ENCODE results near the gene MRPS16. TPM values are rescaled to one million over a fixed set of nuclear protein-coding genes. Genes with fewer than 3 reads are reported as not detected.

Gene MRPS16
- total and polyA plus RNA-seq, 7 experiments from 2014 or later = 29.6 to 104 (median 53.5) TPM

- ATAC-seq (no peak), DNase-seq (peak in 2 of 9 donors; percentile 18 to 20)
- peaks cover 16 to 45% (median 33%) of the 10 kb centered on the region in 7 donors for H3K4me1 Mint-ChIP-seq
- H3K27me3 Mint-ChIP-seq = peaks cover 0 to 2% (median 0%) of the 10 kb centered on the region in 5 donors
- H3K9me3 ChIP-seq (ENCODE audit: control insufficient read depth in 2 of 3, low read length in 3 of 3) = no peaks in the 10 kb centered on the region
- peaks cover 15 to 22% of the 10 kb centered on the region in 2 donors for H3K4me1 ChIP-seq (ENCODE audit: control insufficient read depth in 2 of 2, insufficient read depth in 2 of 2, low read length in 2 of 2)
- peak overlapping the region; percentile 95 to 100 (median 99) for H3K4me3 Mint-ChIP-seq
- H3K36me3 Mint-ChIP-seq = peaks cover 0 to 20% (median 5%) of the 10 kb centered on the region in 5 donors
- intact Hi-C loops (cut with micrococcal nuclease) = loop anchor here (2.0 to 5.0 kb wide), 4 partner anchors 106 to 924 kb away; partner anchors contain the start of genes CFAP70 (in 1 of the 2) and NUDT13 (in 1 of the 2)
- no peaks in the 10 kb centered on the region for H3K36me3 ChIP-seq (ENCODE audit: control insufficient read depth in 2 of 3, insufficient read depth in 3 of 3, low read length in 3 of 3)
- H3K27ac ChIP-seq (ENCODE audit: low read depth, low read length) = peak overlapping the region; percentile 92
- H3K27ac Mint-ChIP-seq = peak overlapping the region; percentile 91 to 97 (median 94)
- ChIA-PET CTCF (interaction anchor here (0.6 to 1.3 kb wide), 2 partner anchors 11 to 1418 kb away, joined by 4 read pairs; no protein-coding TSS in a partner anchor), POLR2A (interaction anchor here (0.7 to 2.0 kb wide), 10 partner anchors 19 to 519 kb away, joined by 3 to 8 read pairs (median 4); partner anchors contain the start of gene CFAP70)
- H3K9me3 Mint-ChIP-seq = peaks cover 0 to 3% (median 0%) of the 10 kb centered on the region in 11 donors
- H3K4me3 ChIP-seq (ENCODE audit: low read length) = peak overlapping the region; percentile 94
- no peaks in the 10 kb centered on the region for H3K27me3 ChIP-seq (ENCODE audit: control insufficient read depth in 2 of 2, insufficient read depth in 2 of 2, low read length in 2 of 2)
Observed at GRCh38 chr10:73253225-73253555, 746 bp upstream of the MRPS16 start.

GRCh38 chr10:73251683-73252444 is 580 bp downstream of the MRPS16 start:
- intact Hi-C loops (cut with micrococcal nuclease) = loop anchor here (1.0 to 5.0 kb wide), 13 partner anchors 8 to 925 kb away; partner anchors contain the start of genes ANXA7 (in 2 of the 2), CFAP70 (in 2 of the 2), ECD (in 2 of the 2) and FAM149B1 (in 2 of the 2)
- H3K27ac Mint-ChIP-seq = peak overlapping the region; percentile 91 to 97 (median 94)
- H3K27me3 Mint-ChIP-seq = peaks cover 0 to 2% (median 0%) of the 10 kb centered on the region in 5 donors
- no peaks in the 10 kb centered on the region for H3K27me3 ChIP-seq (ENCODE audit: control insufficient read depth in 2 of 2, insufficient read depth in 2 of 2, low read length in 2 of 2)
- peaks cover 20 to 58% (median 44%) of the 10 kb centered on the region in 7 donors for H3K4me1 Mint-ChIP-seq
- DNase-seq (peak in 2 of 9 donors; percentile 0 to 27), ATAC-seq (peak; percentile 65)
- H3K4me3 Mint-ChIP-seq = peak overlapping the region; percentile 95 to 100 (median 99)
- peak overlapping the region; percentile 92 for H3K27ac ChIP-seq (ENCODE audit: low read depth, low read length)
- no peaks in the 10 kb centered on the region for H3K36me3 ChIP-seq (ENCODE audit: control insufficient read depth in 2 of 3, insufficient read depth in 3 of 3, low read length in 3 of 3)
- H3K4me1 ChIP-seq (ENCODE audit: control insufficient read depth in 2 of 2, insufficient read depth in 2 of 2, low read length in 2 of 2) = peaks cover 19 to 30% of the 10 kb centered on the region in 2 donors
- H3K36me3 Mint-ChIP-seq = peaks cover 0 to 20% (median 5%) of the 10 kb centered on the region in 5 donors
- H3K9me3 Mint-ChIP-seq = peaks cover 0 to 3% (median 0%) of the 10 kb centered on the region in 11 donors
- CTCF ChIA-PET = no interaction called here
- H3K9me3 ChIP-seq (ENCODE audit: control insufficient read depth in 2 of 3, low read length in 3 of 3) = no peaks in the 10 kb centered on the region
- peak overlapping the region; percentile 94 for H3K4me3 ChIP-seq (ENCODE audit: low read length)
- POLR2A ChIA-PET = interaction anchor here (0.6 to 2.0 kb wide), 16 partner anchors 18 to 1906 kb away, joined by 3 to 9 read pairs (median 3); partner anchors contain the start of gene CFAP70

GRCh38 chr10:73248259-73248724 is 4.2 kb downstream of the MRPS16 start:
- POLR2A ChIA-PET = interaction anchor here (0.6 to 1.9 kb wide), 4 partner anchors 12 to 1529 kb away, joined by 3 to 6 read pairs (median 4); no protein-coding TSS in a partner anchor
- DNase-seq (no peak), ATAC-seq (no peak)
- CTCF ChIA-PET = interaction anchor here (0.6 kb wide), 1 partner anchor 123 kb away, joined by 3 read pairs; no protein-coding TSS in a partner anchor
- peaks cover 8 to 42% (median 15%) of the 10 kb centered on the region in 5 donors for H3K36me3 Mint-ChIP-seq
- H3K27ac Mint-ChIP-seq = peak overlapping the region; percentile 82 to 98 (median 94)
- Histone ChIP-seq H3K4me3 (ENCODE audit: low read length) (no peak overlapping the region), H3K4me1 (ENCODE audit: control insufficient read depth in 2 of 2, insufficient read depth in 2 of 2, low read length in 2 of 2) (peaks cover 30 to 44% of the 10 kb centered on the region in 2 donors), H3K27ac (ENCODE audit: low read depth, low read length) (peak overlapping the region; percentile 86), H3K9me3 (ENCODE audit: control insufficient read depth in 2 of 3, low read length in 3 of 3) (no peaks in the 10 kb centered on the region), H3K36me3 (ENCODE audit: control insufficient read depth in 2 of 3, insufficient read depth in 3 of 3, low read length in 3 of 3) (peaks cover 5 to 10% (median 9%) of the 10 kb centered on the region in 3 experiments), H3K27me3 (ENCODE audit: control insufficient read depth in 2 of 2, insufficient read depth in 2 of 2, low read length in 2 of 2) (no peaks in the 10 kb centered on the region)
- H3K27me3 Mint-ChIP-seq = peaks cover 0 to 2% (median 0%) of the 10 kb centered on the region in 5 donors
- H3K4me3 Mint-ChIP-seq = peak overlapping the region in 8 of 10 donors; percentile 49 to 98 (median 76)
- H3K9me3 Mint-ChIP-seq = peaks cover 0 to 3% (median 0%) of the 10 kb centered on the region in 11 donors
- intact Hi-C loops (cut with micrococcal nuclease) = loop anchor here (5.0 to 10.0 kb wide), 3 partner anchors 494 to 927 kb away; partner anchors contain the start of genes MCU (in 1 of the 2) and SEC24C (in 1 of the 2)
- H3K4me1 Mint-ChIP-seq = peaks cover 34 to 78% (median 67%) of the 10 kb centered on the region in 7 donors

DNA sequence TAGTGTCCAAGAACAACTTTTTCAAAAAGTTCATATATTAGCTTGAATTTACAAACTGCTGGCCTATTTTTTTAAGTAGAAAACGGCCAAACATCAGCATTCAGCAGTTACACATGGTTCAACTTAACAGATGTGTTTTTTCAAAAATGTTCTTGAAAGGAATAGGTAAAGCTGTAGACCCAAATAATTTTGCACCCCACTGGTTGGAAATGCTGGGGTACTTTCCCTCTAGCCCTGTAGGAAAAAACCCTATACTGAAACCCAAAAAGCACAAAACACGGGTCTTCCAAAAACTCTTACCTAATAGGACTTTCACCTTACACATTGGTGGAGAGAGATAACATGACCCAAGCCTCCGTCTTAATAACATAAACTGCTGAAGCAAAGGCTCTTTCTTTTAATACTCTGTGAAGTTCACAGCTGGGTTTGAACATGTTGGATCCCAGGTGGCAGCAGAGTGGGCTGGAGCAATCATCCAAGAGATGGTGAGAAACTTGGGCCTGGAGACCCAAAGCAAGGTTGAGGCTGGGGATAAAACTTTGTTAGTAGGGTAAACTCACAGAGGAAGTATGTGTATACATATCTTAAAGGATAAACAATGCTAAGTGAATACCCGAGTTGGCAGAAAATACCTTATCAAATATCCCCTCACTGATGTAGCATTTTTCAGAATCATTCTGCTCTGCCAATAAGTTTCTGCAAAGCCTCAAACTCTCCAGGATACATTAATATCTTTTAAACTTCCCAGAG is 4.8 kb downstream of the MRPS16 start:
- Mint-ChIP-seq H3K4me3 (peak overlapping the region; percentile 92 to 100 (median 97)), H3K9me3 (peaks cover 0 to 2% (median 0%) of the 10 kb centered on the region in 11 donors), H3K27me3 (peaks cover 0 to 2% (median 0%) of the 10 kb centered on the region in 5 donors), H3K27ac (peak overlapping the region; percentile 91 to 98 (median 96)), H3K4me1 (peaks cover 31 to 72% (median 62%) of the 10 kb centered on the region in 7 donors), H3K36me3 (peaks cover 8 to 46% (median 16%) of the 10 kb centered on the region in 5 donors)
- DNase-seq (peak in 1 of 9 donors; percentile 21), ATAC-seq (no peak)
- Histone ChIP-seq H3K4me3 (ENCODE audit: low read length) (peak overlapping the region; percentile 71), H3K27ac (ENCODE audit: low read depth, low read length) (peak overlapping the region; percentile 86), H3K36me3 (ENCODE audit: control insufficient read depth in 2 of 3, insufficient read depth in 3 of 3, low read length in 3 of 3) (peaks cover 8 to 11% (median 9%) of the 10 kb centered on the region in 3 experiments), H3K9me3 (ENCODE audit: control insufficient read depth in 2 of 3, low read length in 3 of 3) (no peaks in the 10 kb centered on the region), H3K27me3 (ENCODE audit: control insufficient read depth in 2 of 2, insufficient read depth in 2 of 2, low read length in 2 of 2) (no peaks in the 10 kb centered on the region), H3K4me1 (ENCODE audit: control insufficient read depth in 2 of 2, insufficient read depth in 2 of 2, low read length in 2 of 2) (peaks cover 28 to 40% of the 10 kb centered on the region in 2 donors)
- ChIA-PET POLR2A (interaction anchor here (0.6 to 2.6 kb wide), 14 partner anchors 8 to 530 kb away, joined by 3 to 13 read pairs (median 3); partner anchors contain the start of gene CFAP70), CTCF (interaction anchor here (0.5 to 0.8 kb wide), 2 partner anchors 84 to 152 kb away, joined by 3 read pairs; no protein-coding TSS in a partner anchor)
- intact Hi-C loops (cut with micrococcal nuclease) = loop anchor here (1.0 to 10.0 kb wide), 12 partner anchors 79 to 927 kb away; partner anchors contain the start of genes P4HA1 (in 2 of the 2), SEC24C (in 2 of the 2), CFAP70 (in 1 of the 2) and ECD (in 1 of the 2)

DNA sequence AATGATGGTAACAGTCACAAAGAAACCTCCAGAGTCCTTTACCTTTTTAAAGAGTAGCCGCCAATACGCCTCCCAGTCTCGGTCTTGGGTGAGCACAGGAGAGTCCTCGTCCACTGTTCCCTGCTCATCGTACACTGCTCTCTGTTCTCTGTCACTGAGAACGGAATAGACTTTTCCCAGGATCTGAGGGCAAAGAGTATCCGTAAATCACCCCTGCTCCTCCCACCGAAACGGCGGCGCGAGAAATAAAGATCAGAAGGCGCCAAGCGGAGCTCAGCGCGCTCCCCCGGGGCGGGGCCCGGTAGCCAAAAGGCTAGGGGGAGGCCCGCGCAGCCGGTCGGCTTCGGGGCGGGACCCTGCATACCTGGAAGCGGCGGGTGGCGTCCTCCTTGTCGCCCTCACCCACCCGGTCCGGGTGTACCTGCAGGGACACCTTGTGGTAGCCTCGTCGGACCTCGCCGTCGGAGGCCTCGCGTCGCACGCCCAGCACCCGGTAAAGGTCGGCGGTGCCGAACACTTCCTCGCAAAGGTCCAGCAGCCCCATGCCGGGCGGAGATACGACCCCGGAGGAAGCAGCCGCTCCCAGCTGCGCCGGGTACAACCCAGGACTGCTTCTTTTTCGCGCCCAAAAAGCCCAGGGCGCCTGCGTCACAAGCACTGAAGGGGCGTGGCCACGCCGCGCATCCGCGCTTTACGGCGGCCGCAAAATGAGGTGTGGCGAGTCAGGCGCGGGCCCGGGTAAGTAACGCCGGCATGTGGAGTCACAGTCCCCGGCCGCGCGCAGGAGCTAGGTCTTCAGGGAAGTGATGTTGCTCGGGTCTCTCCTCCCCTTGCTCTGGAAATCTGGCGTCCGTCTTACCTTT is 5.6 kb downstream of the MRPS16 start, which contains the start of gene DNAJC9:
TSS of gene DNAJC9 (minus strand) at position 610 of the 863 bp plus-strand sequence. CDS start at position 544, 66 bp downstream.
- H3K4me1 Mint-ChIP-seq = peaks cover 30 to 68% (median 54%) of the 10 kb centered on the region in 7 donors
- Histone ChIP-seq H3K9me3 (ENCODE audit: control insufficient read depth in 2 of 3, low read length in 3 of 3) (no peaks in the 10 kb centered on the region), H3K4me1 (ENCODE audit: control insufficient read depth in 2 of 2, insufficient read depth in 2 of 2, low read length in 2 of 2) (peaks cover 27 to 37% of the 10 kb centered on the region in 2 donors), H3K4me3 (ENCODE audit: low read length) (peak within 1 kb of the TSS; percentile 71), H3K27ac (ENCODE audit: low read depth, low read length) (peak within 1 kb of the TSS; percentile 86), H3K27me3 (ENCODE audit: control insufficient read depth in 2 of 2, insufficient read depth in 2 of 2, low read length in 2 of 2) (no peaks in the 10 kb centered on the region), H3K36me3 (ENCODE audit: control insufficient read depth in 2 of 3, insufficient read depth in 3 of 3, low read length in 3 of 3) (peaks cover 8 to 17% (median 9%) of the 10 kb centered on the region in 3 experiments)
- peak within 1 kb of the TSS; percentile 91 to 98 (median 96) for H3K27ac Mint-ChIP-seq
- ATAC-seq (peak; percentile 95), DNase-seq (peak; percentile 93 to 98 (median 96))
- H3K36me3 Mint-ChIP-seq = peaks cover 8 to 39% (median 16%) of the 10 kb centered on the region in 5 donors
- intact Hi-C loops (cut with micrococcal nuclease) = loop anchor here (1.0 to 10.0 kb wide), 12 partner anchors 79 to 928 kb away; partner anchors contain the start of genes P4HA1 (in 2 of the 2), SEC24C (in 2 of the 2), CFAP70 (in 1 of the 2) and ECD (in 1 of the 2)
- no peaks in the 10 kb centered on the region for H3K27me3 Mint-ChIP-seq
- CTCF ChIA-PET = interaction anchor here (0.5 to 0.8 kb wide), 2 partner anchors 83 to 151 kb away, joined by 3 read pairs; no protein-coding TSS in a partner anchor
- POLR2A ChIA-PET = interaction anchor here (0.5 to 2.6 kb wide), 17 partner anchors 9 to 1963 kb away, joined by 3 to 13 read pairs (median 3); partner anchors contain the start of genes CFAP70, ECD, FAM149B1 and PPP3CB
- H3K9me3 Mint-ChIP-seq = no peaks in the 10 kb centered on the region
- peak within 1 kb of the TSS; percentile 92 to 100 (median 97) for H3K4me3 Mint-ChIP-seq
